Measurements from ENCODE around the gene TEX9. TPM values are rescaled to one million over a fixed set of nuclear protein-coding genes. Genes with fewer than 3 reads are reported as not detected.

Gene TEX9
- total and polyA plus RNA-seq, 9 donors, result 3.0 to 25.8 (median 11.7) TPM

DNA sequence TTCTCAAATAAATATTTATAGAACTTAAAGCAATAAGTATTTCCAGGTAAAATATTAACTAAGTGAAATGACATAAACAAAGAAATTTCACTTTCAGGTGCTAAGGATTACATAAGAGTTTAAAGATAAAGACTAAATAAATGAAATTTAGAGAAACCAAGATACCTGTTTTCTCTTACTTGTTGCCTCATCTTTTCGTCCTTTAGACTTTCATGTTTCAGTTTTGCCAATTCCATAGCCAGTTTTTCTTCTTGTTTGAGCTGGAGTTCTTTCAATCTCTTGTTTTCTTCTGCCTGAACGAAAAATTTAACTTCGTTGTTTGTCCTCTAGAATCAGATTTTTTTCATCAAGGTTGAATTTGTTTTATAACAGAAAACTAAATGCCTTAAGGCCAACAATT lies 91.0 kb downstream of the TEX9 start:
- no peaks in the 10 kb centered on the region for H3K36me3 ChIP-seq
- TF ChIP-seq POLR2A (IDR thresholded peaks at IDR 0.05) (no peak), CTCF (IDR thresholded peaks at IDR 0.05) (no peak), EP300 (IDR thresholded peaks at IDR 0.05) (no peak)
- WGBS, 3 donors, result 65 to 79% (median 66%) methylated on average over 3 of the region's 3 CpGs
- no peaks in the 10 kb centered on the region for H3K27me3 ChIP-seq
- no peaks in the 10 kb centered on the region for H3K4me1 ChIP-seq (ENCODE audit: insufficient read depth)
- H3K9me3 ChIP-seq, result no peaks in the 10 kb centered on the region
- DNase-seq, result no peak
- no peak overlapping the region for H3K4me3 ChIP-seq
- intact Hi-C loops (cut with DNase I), result no loop called here
- H3K27ac ChIP-seq, result no peak overlapping the region

- no peak overlapping the region for H3K27ac ChIP-seq
- no peaks in the 10 kb centered on the region for H3K4me1 ChIP-seq (ENCODE audit: insufficient read depth)
- no peak for DNase-seq
- no peaks in the 10 kb centered on the region for H3K9me3 ChIP-seq
- TF ChIP-seq EP300 (IDR thresholded peaks at IDR 0.05), result no peak
- H3K27me3 ChIP-seq, result no peaks in the 10 kb centered on the region
- WGBS, 3 donors, result 96 to 99% (median 97%) methylated on average over 2 of the region's 2 CpGs
- intact Hi-C loops (cut with DNase I), result no loop called here
- no peaks in the 10 kb centered on the region for H3K36me3 ChIP-seq
- H3K4me3 ChIP-seq, result no peak overlapping the region
Observed at GRCh38 chr15:56459096-56459495, 93.9 kb downstream of the TEX9 start.

DNA sequence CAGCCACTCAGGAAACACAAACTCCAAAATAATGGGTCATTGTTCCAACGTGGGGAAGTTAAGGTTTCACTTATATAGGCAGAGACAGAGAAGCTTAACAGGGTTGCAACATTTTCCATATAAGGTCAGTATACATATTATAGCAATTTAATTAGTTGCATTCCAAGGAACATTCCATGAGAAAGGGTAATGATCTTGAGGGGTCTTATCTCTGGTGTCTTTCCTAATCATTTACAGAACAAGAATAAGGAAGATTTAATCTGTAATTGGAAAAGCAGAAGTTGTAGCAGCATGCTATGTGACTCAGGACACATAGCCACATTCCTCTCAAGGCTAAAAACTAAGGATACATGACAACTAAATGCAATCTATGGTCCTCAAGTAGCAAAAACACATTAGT lies 94.8 kb downstream of the TEX9 start:
- Histone ChIP-seq H3K9me3 (no peaks in the 10 kb centered on the region), H3K4me3 (no peak overlapping the region), H3K4me1 (ENCODE audit: insufficient read depth) (no peaks in the 10 kb centered on the region), H3K27ac (no peak overlapping the region), H3K27me3 (no peaks in the 10 kb centered on the region), H3K36me3 (no peaks in the 10 kb centered on the region)
- intact Hi-C loops (cut with DNase I), result no loop called here
- no peak for DNase-seq
- 45 to 69% (median 50%) methylated on average over 1 of the region's 1 CpG for WGBS, 3 donors
- TF ChIP-seq CTCF (IDR thresholded peaks at IDR 0.05), result no peak
- TF ChIP-seq EP300 (IDR thresholded peaks at IDR 0.05), result no peak
- no peak for TF ChIP-seq POLR2A (IDR thresholded peaks at IDR 0.05)

GRCh38 chr15:56460947-56461346 lies 95.7 kb downstream of the TEX9 start:
- 91 to 96% (median 94%) methylated on average over 2 of the region's 2 CpGs for WGBS, 3 donors
- no peak for DNase-seq
- TF ChIP-seq CTCF (IDR thresholded peaks at IDR 0.05), result no peak
- TF ChIP-seq EP300 (IDR thresholded peaks at IDR 0.05), result no peak
- TF ChIP-seq POLR2A (IDR thresholded peaks at IDR 0.05), result no peak

GRCh38 chr15:56464893-56465520 lies 99.8 kb downstream of the TEX9 start, which contains the start of gene MNS1:
TSS of gene MNS1 (minus strand) at chr15:56465137. CDS start at chr15:56464972, 165 bp downstream.
- Histone ChIP-seq H3K4me3 (peak within 1 kb of the TSS; percentile 51), H3K4me1 (ENCODE audit: insufficient read depth) (peaks cover 1% of the 10 kb centered on the region), H3K27ac (no peak within 1 kb of the TSS), H3K27me3 (no peaks in the 10 kb centered on the region), H3K9me3 (no peaks in the 10 kb centered on the region), H3K36me3 (no peaks in the 10 kb centered on the region)
- DNase-seq, result peak; percentile 85 to 94 (median 89)
- no peak for TF ChIP-seq EP300 (IDR thresholded peaks at IDR 0.05)
- TF ChIP-seq POLR2A (IDR thresholded peaks at IDR 0.05), result no peak
- no peak for TF ChIP-seq CTCF (IDR thresholded peaks at IDR 0.05)
- intact Hi-C loops (cut with DNase I), result no loop called here
- WGBS, 3 donors, result 1 to 6% (median 2%) methylated on average over 25 to 38 of the region's 38 CpGs

More at GRCh38 chr15:56460947-56461346, 95.7 kb downstream of the TEX9 start:
- peaks cover 1% of the 10 kb centered on the region for H3K4me1 ChIP-seq (ENCODE audit: insufficient read depth)
- H3K4me3 ChIP-seq, result no peak overlapping the region
- no peaks in the 10 kb centered on the region for H3K36me3 ChIP-seq
- H3K27ac ChIP-seq, result no peak overlapping the region
- no peaks in the 10 kb centered on the region for H3K9me3 ChIP-seq
- H3K27me3 ChIP-seq, result no peaks in the 10 kb centered on the region
- intact Hi-C loops (cut with DNase I), result no loop called here
